ENCODE results near the gene EXOSC5.

Gene EXOSC5

DNA sequence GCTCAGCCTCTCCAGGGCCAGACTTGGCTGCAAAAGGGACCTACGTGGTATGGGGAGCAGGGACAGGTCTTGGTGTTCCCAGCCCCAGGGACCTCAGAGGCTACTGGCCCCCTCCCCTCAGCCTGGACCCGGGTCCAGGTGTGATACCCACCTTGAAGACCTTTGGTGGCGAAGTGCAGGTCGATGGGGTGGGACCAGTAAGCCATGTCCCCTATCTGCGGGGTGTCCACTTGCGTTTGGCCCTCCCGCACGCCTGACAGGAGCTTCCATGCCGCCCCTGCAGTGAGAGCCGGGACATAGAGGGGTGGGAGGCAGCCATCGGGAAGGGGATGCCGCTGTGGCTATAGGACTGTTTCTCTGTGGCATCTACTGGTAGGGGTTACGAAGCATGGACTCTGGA is 39.4 kb downstream of the EXOSC5 start:
- Histone ChIP-seq H4K20me1 (ENCODE audit: insufficient read depth, low read length) (no peaks in the 10 kb centered on the region), H3K9me3 (ENCODE audit: low read length) (no peaks in the 10 kb centered on the region), H3K36me3 (ENCODE audit: insufficient read depth, low read length) (no peaks in the 10 kb centered on the region), H2AFZ (ENCODE audit: low read length) (no peak overlapping the region), H3K9ac (ENCODE audit: low read length) (no peak overlapping the region), H3F3A (ENCODE audit: insufficient read depth, low read length) (no peaks in the 10 kb centered on the region), H3K27me3 (ENCODE audit: insufficient read depth, low read length) (no peaks in the 10 kb centered on the region), H3K9me2 (ENCODE audit: low read depth, low read length) (no peaks in the 10 kb centered on the region), H3K4me2 (ENCODE audit: low read length) (no peak overlapping the region), H3K79me2 (ENCODE audit: insufficient read depth, low read length) (no peaks in the 10 kb centered on the region), H3K4me3 (ENCODE audit: low read depth, low read length, poor library complexity, severe bottlenecking) (no peak overlapping the region), H3K4me1 (ENCODE audit: insufficient read depth, low read length, severe bottlenecking) (peaks cover 4% of the 10 kb centered on the region), H3K27ac (ENCODE audit: low read depth, low read length, poor library complexity, severe bottlenecking) (no peak overlapping the region)
- TF ChIP-seq EZH2 (IDR thresholded peaks at IDR 0.05; ENCODE audit: borderline replicate concordance, low read length) = no peak
- TF ChIP-seq, protein P1, sequence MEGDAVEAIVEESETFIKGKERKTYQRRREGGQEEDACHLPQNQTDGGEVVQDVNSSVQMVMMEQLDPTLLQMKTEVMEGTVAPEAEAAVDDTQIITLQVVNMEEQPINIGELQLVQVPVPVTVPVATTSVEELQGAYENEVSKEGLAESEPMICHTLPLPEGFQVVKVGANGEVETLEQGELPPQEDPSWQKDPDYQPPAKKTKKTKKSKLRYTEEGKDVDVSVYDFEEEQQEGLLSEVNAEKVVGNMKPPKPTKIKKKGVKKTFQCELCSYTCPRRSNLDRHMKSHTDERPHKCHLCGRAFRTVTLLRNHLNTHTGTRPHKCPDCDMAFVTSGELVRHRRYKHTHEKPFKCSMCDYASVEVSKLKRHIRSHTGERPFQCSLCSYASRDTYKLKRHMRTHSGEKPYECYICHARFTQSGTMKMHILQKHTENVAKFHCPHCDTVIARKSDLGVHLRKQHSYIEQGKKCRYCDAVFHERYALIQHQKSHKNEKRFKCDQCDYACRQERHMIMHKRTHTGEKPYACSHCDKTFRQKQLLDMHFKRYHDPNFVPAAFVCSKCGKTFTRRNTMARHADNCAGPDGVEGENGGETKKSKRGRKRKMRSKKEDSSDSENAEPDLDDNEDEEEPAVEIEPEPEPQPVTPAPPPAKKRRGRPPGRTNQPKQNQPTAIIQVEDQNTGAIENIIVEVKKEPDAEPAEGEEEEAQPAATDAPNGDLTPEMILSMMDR (IDR thresholded peaks at IDR 0.05; ENCODE audit: low read length) = no peak

DNA sequence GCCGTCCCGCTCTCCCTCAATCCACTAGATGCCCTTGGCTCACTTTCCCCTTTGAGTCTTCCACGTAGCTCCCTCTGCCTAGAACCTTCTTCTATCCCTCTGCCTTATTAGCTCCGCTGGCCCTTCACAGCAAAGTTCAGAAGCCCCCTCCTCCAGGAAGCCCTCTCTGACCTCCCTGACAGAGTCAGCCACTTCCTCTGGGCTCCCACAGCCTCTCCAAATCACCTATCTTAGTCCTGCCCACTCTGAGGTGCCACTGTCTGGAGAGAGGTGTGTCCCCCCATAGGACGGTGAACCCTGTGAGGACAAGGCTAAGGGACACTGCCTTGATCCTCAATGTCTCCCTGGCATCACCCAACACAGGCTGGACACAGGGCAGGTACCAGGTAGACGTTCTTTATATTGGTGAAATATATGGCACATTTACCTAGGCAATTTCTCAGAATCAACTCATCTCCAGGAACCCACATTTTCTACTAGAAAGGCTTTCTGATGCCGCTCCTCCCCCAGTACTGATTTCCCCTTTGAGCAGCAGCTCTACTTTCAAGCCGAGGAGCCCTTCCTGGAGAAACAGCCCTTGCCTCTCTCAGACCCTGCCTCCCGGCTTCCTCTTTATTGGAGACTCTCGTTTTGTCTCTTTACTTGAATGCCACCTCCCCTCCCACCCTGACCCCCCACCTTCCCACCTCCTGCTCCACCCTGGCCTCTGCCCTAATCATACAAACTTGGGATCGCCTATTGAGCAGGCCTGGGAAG is 40.0 kb downstream of the EXOSC5 start:
- no peaks in the 10 kb centered on the region for H3K9me3 ChIP-seq (ENCODE audit: low read length)
- H2AFZ ChIP-seq (ENCODE audit: low read length) = no peak overlapping the region
- no peak overlapping the region for H3K4me2 ChIP-seq (ENCODE audit: low read length)
- H3K9me2 ChIP-seq (ENCODE audit: low read depth, low read length) = no peaks in the 10 kb centered on the region
- H3K4me1 ChIP-seq (ENCODE audit: insufficient read depth, low read length, severe bottlenecking) = peaks cover 4% of the 10 kb centered on the region
- no peak overlapping the region for H3K27ac ChIP-seq (ENCODE audit: low read depth, low read length, poor library complexity, severe bottlenecking)
- no peak overlapping the region for H3K4me3 ChIP-seq (ENCODE audit: low read depth, low read length, poor library complexity, severe bottlenecking)
- H3K27me3 ChIP-seq (ENCODE audit: insufficient read depth, low read length) = no peaks in the 10 kb centered on the region
- no peaks in the 10 kb centered on the region for H3K36me3 ChIP-seq (ENCODE audit: insufficient read depth, low read length)
- no peaks in the 10 kb centered on the region for H4K20me1 ChIP-seq (ENCODE audit: insufficient read depth, low read length)
- no peak for TF ChIP-seq EZH2 (IDR thresholded peaks at IDR 0.05; ENCODE audit: borderline replicate concordance, low read length)
- TF ChIP-seq, protein P1 (IDR thresholded peaks at IDR 0.05; ENCODE audit: low read length) = no peak
- H3K9ac ChIP-seq (ENCODE audit: low read length) = no peak overlapping the region
- no peaks in the 10 kb centered on the region for H3F3A ChIP-seq (ENCODE audit: insufficient read depth, low read length)
- H3K79me2 ChIP-seq (ENCODE audit: insufficient read depth, low read length) = peaks cover 2% of the 10 kb centered on the region

DNA sequence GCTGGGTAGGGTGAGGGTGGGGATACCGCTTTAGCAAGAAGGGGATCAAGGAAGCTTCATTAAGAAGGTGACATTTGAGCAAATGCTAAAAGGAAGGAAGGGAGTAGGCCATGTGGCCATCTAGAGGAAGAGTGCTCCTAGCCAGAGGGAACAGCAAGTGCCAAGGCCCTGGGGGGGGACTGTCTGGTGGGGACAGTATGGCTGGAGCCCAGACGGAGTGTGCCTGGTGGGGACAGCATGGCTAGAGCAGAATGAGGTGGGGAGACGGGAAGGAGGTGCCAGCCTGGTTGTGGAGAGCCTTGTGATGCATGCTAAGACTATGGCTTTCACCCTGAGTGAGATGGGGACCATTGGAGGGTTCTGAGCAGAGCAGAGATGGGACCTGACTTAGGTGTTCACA is 41.4 kb downstream of the EXOSC5 start:
- H3K9ac ChIP-seq (ENCODE audit: low read length) = no peak overlapping the region

More for the DNA sequence above, 41.4 kb downstream of the EXOSC5 start:
- Histone ChIP-seq H3F3A (ENCODE audit: insufficient read depth, low read length) (no peaks in the 10 kb centered on the region), H3K36me3 (ENCODE audit: insufficient read depth, low read length) (no peaks in the 10 kb centered on the region), H2AFZ (ENCODE audit: low read length) (no peak overlapping the region), H3K4me2 (ENCODE audit: low read length) (no peak overlapping the region), H3K9me2 (ENCODE audit: low read depth, low read length) (no peaks in the 10 kb centered on the region), H3K4me3 (ENCODE audit: low read depth, low read length, poor library complexity, severe bottlenecking) (no peak overlapping the region), H3K79me2 (ENCODE audit: insufficient read depth, low read length) (peaks cover 9% of the 10 kb centered on the region), H4K20me1 (ENCODE audit: insufficient read depth, low read length) (no peaks in the 10 kb centered on the region), H3K9me3 (ENCODE audit: low read length) (no peaks in the 10 kb centered on the region), H3K27me3 (ENCODE audit: insufficient read depth, low read length) (no peaks in the 10 kb centered on the region), H3K4me1 (ENCODE audit: insufficient read depth, low read length, severe bottlenecking) (peaks cover 11% of the 10 kb centered on the region), H3K27ac (ENCODE audit: low read depth, low read length, poor library complexity, severe bottlenecking) (no peak overlapping the region)
- no peak for TF ChIP-seq EZH2 (IDR thresholded peaks at IDR 0.05; ENCODE audit: borderline replicate concordance, low read length)
- TF ChIP-seq, protein P1 (IDR thresholded peaks at IDR 0.05; ENCODE audit: low read length) = no peak
